HG03460 (cell line): ENCODE data around the gene TCF4.

Experiments used
- ATAC-seq: cut with Tn5 transposase; IDR thresholded peaks from one replicate; pipeline ENCODE4 v1.9.1; 2021; ENCODE audit not compliant: unreplicated experiment

Gene TCF4

GRCh38 chr18:55269622-55270021 lies 318.4 kb downstream of the TCF4 start:
- no peak for ATAC-seq

- peak; percentile 38 for ATAC-seq
These were observed 319.2 kb downstream of the TCF4 start for GRCh38 chr18:55268628-55269275.

DNA sequence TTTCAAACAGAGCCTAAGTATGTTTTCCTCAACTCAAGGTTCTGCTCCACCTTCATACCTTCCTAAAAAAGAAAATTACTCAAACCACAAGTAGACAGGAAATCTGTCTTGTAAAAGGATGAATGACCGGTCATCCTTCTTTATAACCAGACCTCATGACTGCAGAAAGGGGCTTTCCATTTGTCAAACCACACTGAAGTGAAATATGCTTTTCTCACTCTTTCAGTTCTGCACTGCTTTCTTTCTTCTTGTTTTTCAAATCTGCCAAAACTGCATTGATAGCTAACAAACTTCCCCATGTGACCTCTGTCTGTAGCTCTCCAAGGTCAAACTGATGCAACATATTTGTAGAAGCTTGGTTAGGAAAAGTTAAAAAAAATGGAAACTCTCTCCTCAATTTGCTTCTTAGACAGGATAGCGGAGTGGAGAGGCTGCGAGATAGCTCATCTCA lies 319.8 kb downstream of the TCF4 start:
- ATAC-seq = peak; percentile 65

DNA sequence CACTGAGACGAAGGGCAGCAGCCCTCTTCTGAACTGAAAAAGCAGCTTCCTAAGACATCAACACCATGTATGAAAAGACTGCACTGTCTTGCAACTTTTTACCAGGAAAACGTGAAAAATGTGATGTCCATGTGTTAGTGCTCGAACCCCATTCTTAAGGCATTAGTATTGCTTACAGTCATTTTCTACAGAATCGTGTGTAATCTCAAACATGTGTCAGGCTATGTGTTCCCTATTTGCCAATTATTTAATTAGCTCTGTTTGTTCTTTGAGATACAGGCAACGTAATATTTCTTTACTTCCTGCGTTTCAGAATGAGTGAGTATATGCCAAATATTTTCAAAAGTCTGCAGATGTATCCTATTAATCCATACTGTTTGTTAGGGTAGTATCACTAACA lies 321.0 kb downstream of the TCF4 start:
- ATAC-seq = no peak

DNA sequence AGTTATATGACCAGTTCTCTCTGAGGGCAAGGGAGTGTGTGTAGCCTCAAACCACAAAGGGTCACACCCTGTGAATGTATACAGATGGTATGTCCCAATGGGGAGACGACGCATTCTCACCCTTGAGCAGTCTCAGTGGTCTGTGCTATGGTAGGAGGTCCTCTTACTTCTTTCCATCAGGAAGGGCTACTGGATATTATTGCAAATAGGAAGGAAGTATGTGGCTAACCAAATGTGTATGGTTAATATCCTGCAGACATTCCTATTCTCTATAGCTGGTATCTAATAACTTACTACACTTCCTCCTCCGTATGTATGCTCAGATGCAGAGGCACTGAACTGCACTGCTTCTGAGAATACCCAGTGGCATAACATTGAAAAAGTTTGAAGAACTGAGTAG lies 322.0 kb downstream of the TCF4 start:
- peak; percentile 53 for ATAC-seq

- ATAC-seq = no peak
These were observed 322.8 kb downstream of the TCF4 start for GRCh38 chr18:55265130-55265675.

- ATAC-seq = no peak
These were observed 323.9 kb downstream of the TCF4 start for GRCh38 chr18:55264108-55264507.

GRCh38 chr18:55262021-55262560 lies 325.9 kb downstream of the TCF4 start:
- no peak for ATAC-seq

DNA sequence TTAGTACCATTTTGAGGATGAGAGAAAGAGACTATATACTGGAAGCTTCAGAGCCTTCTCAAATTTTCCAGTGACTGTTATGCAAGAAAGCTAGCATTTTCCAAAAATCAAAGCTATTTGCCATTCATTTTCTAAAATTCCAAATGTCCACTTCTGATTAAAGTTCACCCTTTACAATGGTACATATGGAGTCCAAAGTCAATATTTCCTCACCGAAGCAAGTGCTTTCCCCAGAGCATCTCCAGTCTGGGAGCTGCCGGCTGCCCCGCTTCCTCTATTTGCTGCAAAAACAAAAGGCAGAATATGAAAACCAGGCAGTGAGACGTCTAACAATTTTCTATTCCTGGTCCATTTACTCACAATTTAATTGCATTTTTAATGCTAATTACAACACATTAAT lies 326.7 kb downstream of the TCF4 start:
- no peak for ATAC-seq

- ATAC-seq = no peak
These were observed 329.9 kb downstream of the TCF4 start for GRCh38 chr18:55258088-55258487.

GRCh38 chr18:55256929-55257289 lies 331.1 kb downstream of the TCF4 start:
- ATAC-seq = no peak

DNA sequence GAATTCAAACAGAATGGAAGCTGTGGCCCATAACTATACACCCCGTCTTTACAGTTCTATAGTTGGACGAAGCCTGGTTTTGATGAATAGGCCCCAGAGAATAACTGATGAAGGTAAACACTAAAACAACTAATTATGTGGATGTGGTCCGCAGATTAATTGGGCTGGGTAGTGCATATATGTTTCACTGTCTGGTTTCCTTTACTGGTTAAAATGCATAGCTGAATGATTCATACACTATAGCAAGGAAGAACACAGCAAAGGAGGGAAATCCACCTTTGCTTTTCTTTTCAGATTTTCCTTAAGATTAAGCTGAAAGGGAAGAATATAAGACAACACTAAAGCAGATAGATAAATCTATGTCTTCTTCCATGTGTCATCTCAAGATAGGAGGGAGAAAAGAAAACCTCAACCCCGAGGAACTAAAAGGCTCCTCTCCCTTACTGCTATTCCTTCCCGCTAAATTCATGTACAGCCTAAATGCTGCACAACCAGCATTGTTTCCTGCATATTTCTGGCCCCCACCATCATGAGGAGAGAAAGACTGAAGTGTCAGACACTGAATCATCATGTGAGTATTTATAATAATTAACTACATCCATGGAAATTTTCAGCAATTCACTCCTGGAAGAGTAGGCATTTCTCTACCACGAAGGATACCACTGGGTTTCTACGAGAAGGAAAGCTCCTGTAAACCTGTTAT lies 331.6 kb downstream of the TCF4 start:
- ATAC-seq = no peak

GRCh38 chr18:55253814-55254213 lies 334.2 kb downstream of the TCF4 start:
- no peak for ATAC-seq

- peak; percentile 53 for ATAC-seq
These were observed 335.1 kb downstream of the TCF4 start for GRCh38 chr18:55252901-55253300.

DNA sequence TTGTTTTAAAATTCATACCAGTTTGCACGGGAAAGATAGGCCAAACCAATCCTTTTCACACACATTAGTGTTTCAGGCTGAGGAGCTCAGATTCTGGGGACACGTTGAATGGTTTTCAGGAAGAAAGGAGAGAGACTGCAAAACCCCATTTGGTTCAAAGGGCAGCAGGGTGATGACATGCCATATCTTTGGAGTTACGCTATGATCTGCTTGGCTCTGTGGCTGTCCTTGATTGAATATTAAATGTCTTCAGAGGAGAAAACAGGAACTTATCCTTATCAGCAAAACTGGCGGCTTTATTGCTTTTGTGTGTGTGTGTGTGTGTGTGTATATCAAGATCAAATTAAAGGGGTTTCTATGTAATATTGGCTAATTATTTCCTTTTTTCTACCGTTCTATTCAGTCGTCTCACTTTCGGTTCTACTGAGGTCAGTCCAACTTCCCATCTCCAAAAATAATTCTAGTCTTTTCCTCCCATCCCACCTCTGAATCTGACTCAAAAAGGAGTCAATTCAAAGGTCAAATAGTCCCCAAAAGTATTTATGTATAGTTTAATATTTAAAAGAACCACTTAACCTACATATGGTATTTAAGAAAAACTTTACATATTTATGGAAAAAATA lies 335.8 kb downstream of the TCF4 start:
- ATAC-seq = no peak

DNA sequence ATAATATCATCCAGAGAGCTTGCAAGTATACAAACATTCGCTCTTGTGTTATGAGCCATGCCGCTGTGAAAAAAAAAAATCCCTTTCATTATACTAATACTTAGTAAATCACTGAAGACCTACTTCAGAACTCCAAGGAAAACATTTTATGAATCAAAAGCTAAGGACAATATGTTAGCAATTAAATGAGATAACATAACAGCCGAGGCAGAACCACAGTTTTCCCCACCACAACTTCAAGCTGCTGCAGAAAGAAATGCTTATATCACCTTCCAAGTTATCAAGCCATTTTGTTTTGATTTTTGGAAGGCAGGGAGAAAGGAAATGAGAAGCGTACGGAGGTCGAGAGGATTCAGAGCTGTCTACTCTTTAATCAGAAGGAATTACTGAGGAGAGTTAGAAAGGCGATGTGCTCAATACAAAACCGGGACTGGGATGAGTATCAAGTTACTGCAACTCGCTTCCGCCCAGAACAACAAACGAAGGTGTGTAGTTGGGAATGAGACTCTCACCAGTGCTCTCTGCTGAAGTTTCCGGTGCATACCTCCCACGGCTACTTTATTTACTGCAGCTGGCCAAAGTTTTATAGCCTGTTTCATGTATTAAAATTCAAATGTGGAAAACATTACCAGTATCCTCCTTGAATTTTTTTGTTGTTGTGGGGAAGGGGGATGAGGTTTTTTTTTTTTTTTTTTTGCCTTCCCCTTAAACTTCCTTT lies 336.6 kb downstream of the TCF4 start:
- no peak for ATAC-seq

DNA sequence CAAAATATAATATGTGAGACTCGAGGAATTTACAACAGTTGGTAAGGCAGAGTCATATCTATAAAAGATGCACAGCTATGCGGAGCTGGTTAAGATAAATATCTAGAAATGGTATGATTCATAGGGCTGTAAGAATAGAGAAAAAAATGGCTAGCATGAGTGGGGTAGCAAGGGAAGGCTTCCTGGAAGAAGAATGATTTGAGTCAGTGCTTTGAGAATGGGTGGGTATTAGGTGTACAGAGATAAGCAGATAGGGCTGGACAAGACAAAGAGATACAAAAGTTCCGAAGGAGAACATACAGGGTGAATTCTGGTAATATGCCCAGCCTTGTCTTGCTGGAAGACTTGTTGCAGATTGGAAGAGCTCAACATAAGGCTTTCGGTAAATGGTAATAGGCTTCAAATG lies 337.2 kb downstream of the TCF4 start:
- ATAC-seq = no peak

DNA sequence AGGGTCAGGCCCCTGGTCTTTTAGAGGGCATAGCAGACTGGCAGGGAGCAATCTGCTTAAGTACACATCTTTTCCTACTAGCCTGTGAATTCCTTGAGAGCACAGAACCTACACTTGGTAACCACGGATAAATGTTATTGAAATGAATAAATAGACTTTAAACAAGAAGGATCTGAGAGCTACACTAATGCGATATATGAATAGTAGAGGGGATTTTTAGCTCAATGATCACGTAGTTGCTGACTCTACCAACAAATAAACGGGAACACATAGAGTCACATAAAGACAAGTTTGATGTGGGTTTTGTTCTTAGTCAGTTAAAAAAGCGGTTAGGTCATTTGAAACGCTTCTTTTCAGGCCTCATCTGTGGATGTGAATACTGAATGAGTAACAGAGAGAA lies 338.4 kb downstream of the TCF4 start:
- no peak for ATAC-seq

DNA sequence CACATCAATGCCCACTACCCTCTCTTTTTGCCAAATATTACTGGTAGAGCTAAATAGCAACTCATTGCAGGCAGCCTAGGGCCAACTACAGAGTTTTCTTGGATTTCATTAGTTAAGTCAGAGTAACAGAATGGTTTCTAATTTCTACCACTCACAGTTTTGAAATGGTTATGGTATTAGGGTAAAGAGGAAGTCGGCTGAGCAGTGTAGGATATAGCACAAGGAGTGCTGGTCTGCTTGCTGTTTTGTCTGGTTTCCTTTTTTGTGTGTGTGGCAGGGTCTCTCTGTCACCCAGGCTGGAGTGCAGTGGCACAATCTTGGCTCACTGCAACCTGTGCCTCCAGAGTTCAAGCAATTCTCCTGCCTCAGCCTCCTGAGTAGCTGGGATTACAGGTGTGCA lies 339.5 kb downstream of the TCF4 start:
- ATAC-seq = no peak

GRCh38 chr18:55247032-55247431 lies 341.0 kb downstream of the TCF4 start:
- ATAC-seq = no peak

DNA sequence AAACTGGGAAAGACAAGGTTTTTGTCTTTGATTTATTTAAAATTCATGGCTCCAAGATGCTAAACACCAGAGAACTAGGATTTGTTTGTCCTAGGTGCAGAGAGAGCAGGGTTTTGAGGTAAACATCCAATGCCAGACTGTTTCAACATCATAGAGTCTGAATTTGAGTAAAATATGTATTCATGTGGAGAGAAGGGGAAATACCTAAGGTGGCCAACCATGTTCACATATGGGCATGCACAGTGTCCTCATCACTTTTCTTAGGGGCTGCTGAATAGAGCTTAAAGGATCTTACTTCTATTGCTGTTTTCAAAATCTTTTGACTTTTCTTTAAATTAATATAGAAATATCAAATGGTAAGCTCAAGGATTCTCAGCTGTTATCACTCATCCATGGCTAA lies 341.7 kb downstream of the TCF4 start:
- ATAC-seq = peak; percentile 31
